22Rv1 (cell line): Measurements from ENCODE around the gene UBN1.

Experiments
- H3K27ac ChIP-seq: fragments of 450-650 bp; 2 replicates; pipeline ENCODE4 v1.5.1; 2017
- CTCF ChIP-seq: fragments of 450-650 bp; IDR thresholded peaks from 2 replicates; pipeline ENCODE4 v1.5.1; 2017; ENCODE audit warnings: mild to moderate bottlenecking
- ZFX ChIP-seq: fragments of 450-650 bp; IDR thresholded peaks from 2 replicates; pipeline ENCODE4 v1.6.1; 2017; ENCODE audit warnings: antibody characterized with exemption, borderline replicate concordance

The UBN1 gene

GRCh38 chr16:4850211-4850610, 2.9 kb downstream of the UBN1 start:
- TF ChIP-seq CTCF (no peak), ZFX (no peak)
- H3K27ac ChIP-seq, result no peak overlapping the region

GRCh38 chr16:4852221-4852872, 5.1 kb downstream of the UBN1 start:
- no peak overlapping the region for H3K27ac ChIP-seq
- TF ChIP-seq ZFX, result no peak
- TF ChIP-seq CTCF, result no peak

- no peak overlapping the region for H3K27ac ChIP-seq
- TF ChIP-seq ZFX (no peak), CTCF (no peak)
These were observed 8.1 kb downstream of the UBN1 start for GRCh38 chr16:4855371-4855770.

GRCh38 chr16:4855804-4856203, 8.5 kb downstream of the UBN1 start:
- H3K27ac ChIP-seq, result no peak overlapping the region
- no peak for TF ChIP-seq ZFX
- TF ChIP-seq CTCF, result no peak

GRCh38 chr16:4859190-4859899, 12.1 kb downstream of the UBN1 start:
- TF ChIP-seq ZFX (no peak), CTCF (no peak)
- H3K27ac ChIP-seq, result no peak overlapping the region

- H3K27ac ChIP-seq, result no peak overlapping the region
- no peak for TF ChIP-seq CTCF
- TF ChIP-seq ZFX, result no peak
These were observed 12.6 kb downstream of the UBN1 start for GRCh38 chr16:4859900-4860255.

- TF ChIP-seq ZFX (no peak), CTCF (no peak)
- H3K27ac ChIP-seq, result no peak overlapping the region
These were observed 13.6 kb downstream of the UBN1 start for GRCh38 chr16:4860727-4861342.
